SH-SY5Y (cell line): Measurements from ENCODE around the gene CYGB.

Experiments used
- GATA2 ChIP-seq: IDR thresholded peaks from 2 replicates; pipeline ENCODE4 v1.6.1; 2011; ENCODE audit warnings: mild to moderate bottlenecking, low read depth, low read length
- GATA3 ChIP-seq: IDR thresholded peaks from 2 replicates; pipeline ENCODE4 v1.6.1; 2011; ENCODE audit warnings: low read depth, mild to moderate bottlenecking, low read length, moderate library complexity

GRCh38 chr17:76481071-76481655, 56.3 kb downstream of the CYGB start:
- TF ChIP-seq GATA3 (no peak), GATA2 (no peak)
